ENCODE data around the gene MYO7B.

- TF ChIP-seq CTCF (IDR thresholded peaks at IDR 0.05) (no peak), POLR2A (IDR thresholded peaks at IDR 0.05) (no peak), EP300 (IDR thresholded peaks at IDR 0.05) (no peak)
These were observed 55.1 kb downstream of the MYO7B start for GRCh38 chr2:127590386-127591190.
